GM12892 (cell line): ENCODE measurements around the gene SLC35F1.

ENCODE experiments used
- DNase-seq: peaks from one replicate; pipeline ENCODE4 v3.0.0; 2011; ENCODE audit not compliant: insufficient read length
- FAIRE-seq: peaks from 2 replicates; lab custom pipeline; 2011; peaks lifted over from hg19 to GRCh38; lab: Jason Lieb, UNC
- POLR2A ChIP-seq: IDR thresholded peaks from 2 replicates; pipeline ENCODE4 v1.6.1; 2011; ENCODE audit warnings: low read depth, low read length, control low read depth
- POLR2AphosphoS5 ChIP-seq: IDR thresholded peaks from 2 replicates; pipeline ENCODE4 v1.6.1; 2011; ENCODE audit warnings: low read depth, low read length, control low read depth
- TAF1 ChIP-seq: IDR thresholded peaks from 2 replicates; pipeline ENCODE4 v1.6.1; 2011; ENCODE audit warnings: low read depth, mild to moderate bottlenecking, control low read depth, low read length, borderline replicate concordance

SLC35F1 gene

GRCh38 chr6:118102401-118102800, 195.3 kb downstream of the SLC35F1 start:
- TF ChIP-seq POLR2A, result no peak
- TF ChIP-seq POLR2AphosphoS5, result no peak
- TF ChIP-seq TAF1, result no peak
- FAIRE-seq, result no peak
- DNase-seq, result no peak

- DNase-seq, result no peak
- FAIRE-seq, result no peak
These were observed 196.5 kb downstream of the SLC35F1 start for GRCh38 chr6:118103381-118104146.

DNA sequence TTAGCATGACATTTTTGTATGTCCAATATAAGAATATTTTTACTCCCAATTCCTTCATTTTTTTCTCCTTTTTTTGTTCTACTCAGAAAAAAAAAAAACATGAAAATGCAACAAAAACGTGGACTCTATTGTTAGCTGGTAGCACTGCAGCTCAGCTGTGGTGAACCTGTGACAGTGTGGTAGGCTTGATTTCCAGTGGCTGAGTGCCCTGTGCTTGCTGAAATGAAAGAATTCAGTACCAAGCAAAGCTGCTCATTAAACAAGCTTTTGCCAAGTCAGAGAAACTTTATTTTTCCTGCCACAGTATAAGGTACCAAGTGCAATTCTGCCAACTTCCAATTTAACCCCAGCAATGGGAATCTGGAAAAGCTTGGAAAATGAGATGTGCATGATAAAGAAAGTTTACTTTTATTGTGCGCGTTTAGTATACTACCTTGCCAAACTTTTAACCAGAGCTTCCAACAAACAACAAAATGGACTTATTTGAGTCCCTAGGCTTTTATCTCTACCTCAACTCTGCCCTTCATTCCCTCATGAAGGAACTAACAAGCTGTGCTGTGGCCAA, 215.2 kb downstream of the SLC35F1 start:
- DNase-seq (no peak), FAIRE-seq (no peak)
- TF ChIP-seq TAF1 (no peak), POLR2AphosphoS5 (no peak), POLR2A (no peak)

More at GRCh38 chr6:118103381-118104146, 196.5 kb downstream of the SLC35F1 start:
- TF ChIP-seq POLR2A (no peak), TAF1 (no peak), POLR2AphosphoS5 (no peak)

GRCh38 chr6:118122801-118123200, 215.7 kb downstream of the SLC35F1 start:
- no peak for FAIRE-seq
- no peak for TF ChIP-seq POLR2AphosphoS5
- TF ChIP-seq POLR2A, result no peak
- TF ChIP-seq TAF1, result no peak
- no peak for DNase-seq

GRCh38 chr6:118123503-118124037, 216.5 kb downstream of the SLC35F1 start:
- TF ChIP-seq POLR2AphosphoS5, result no peak
- no peak for TF ChIP-seq TAF1
- TF ChIP-seq POLR2A, result no peak
- FAIRE-seq (no peak), DNase-seq (no peak)

DNA sequence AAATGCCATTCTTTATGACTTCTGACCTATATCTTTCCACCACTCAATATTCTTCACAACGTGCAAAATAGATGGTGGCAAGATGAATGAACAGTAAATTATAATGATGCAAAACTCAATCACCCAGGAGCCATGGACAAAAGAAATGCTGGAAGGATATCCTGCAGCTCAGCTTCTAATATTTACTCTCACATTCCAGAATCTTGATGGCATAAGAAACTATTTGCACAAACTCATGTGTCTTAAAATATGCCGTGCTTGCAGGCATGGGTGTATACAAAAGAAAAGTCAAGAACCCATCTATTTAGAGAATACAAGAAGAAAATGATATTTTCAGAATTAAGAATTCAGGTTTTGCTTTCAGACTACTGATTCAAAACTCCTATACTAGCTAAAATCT, 217.8 kb downstream of the SLC35F1 start:
- FAIRE-seq (no peak), DNase-seq (no peak)
- TF ChIP-seq POLR2A (no peak), POLR2AphosphoS5 (no peak), TAF1 (no peak)

DNA sequence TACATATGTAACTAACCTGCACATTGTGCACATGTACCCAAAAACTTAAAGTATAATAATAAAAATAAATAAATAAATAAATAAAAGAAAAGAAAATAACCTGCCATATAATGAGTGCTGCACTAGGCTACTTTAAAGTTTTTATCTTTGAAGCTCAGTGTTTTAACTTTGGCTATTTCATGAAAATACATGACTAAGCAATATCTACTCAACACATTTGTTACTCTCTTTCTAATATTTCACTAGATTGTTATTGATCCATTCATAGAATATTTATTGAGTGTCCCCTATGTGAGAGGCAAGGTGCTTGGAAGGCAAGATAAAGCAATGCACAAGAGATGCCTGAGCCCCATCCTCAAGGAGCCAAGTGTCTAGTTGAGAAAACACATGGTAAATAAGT, 221.7 kb downstream of the SLC35F1 start:
- FAIRE-seq (no peak), DNase-seq (no peak)
- TF ChIP-seq POLR2AphosphoS5 (no peak), TAF1 (no peak), POLR2A (no peak)

DNA sequence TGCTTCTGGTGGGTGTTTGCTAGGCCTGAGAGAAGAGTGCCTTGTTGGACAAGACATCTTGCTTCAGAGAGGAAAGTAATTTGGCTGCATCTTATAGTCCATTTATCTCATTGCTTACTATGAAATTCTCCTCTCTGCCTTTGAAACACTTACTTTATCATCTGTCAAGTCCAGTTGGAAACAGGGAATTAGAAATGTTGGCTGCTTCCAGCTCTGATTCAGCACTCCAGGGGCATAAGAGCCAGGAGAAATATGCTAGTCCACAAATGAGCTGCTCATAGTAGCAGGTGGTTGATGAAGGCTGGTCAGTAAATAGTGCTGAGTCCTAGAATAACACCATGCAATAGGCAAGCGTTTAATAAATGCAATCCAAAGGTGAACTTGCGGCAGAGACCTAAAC, 227.1 kb downstream of the SLC35F1 start:
- DNase-seq (no peak), FAIRE-seq (no peak)
- TF ChIP-seq TAF1 (no peak), POLR2A (no peak), POLR2AphosphoS5 (no peak)

- no peak for TF ChIP-seq POLR2AphosphoS5
- TF ChIP-seq POLR2A, result no peak
- no peak for TF ChIP-seq TAF1
- no peak for DNase-seq
- no peak for FAIRE-seq
These were observed 227.7 kb downstream of the SLC35F1 start for GRCh38 chr6:118134736-118135135.

- no peak for DNase-seq
- no peak for FAIRE-seq
- no peak for TF ChIP-seq POLR2A
- TF ChIP-seq POLR2AphosphoS5, result no peak
- no peak for TF ChIP-seq TAF1
These were observed 228.3 kb downstream of the SLC35F1 start for GRCh38 chr6:118135371-118135770.

- no peak for FAIRE-seq
- DNase-seq, result no peak
- TF ChIP-seq POLR2A (no peak), POLR2AphosphoS5 (no peak), TAF1 (no peak)
These were observed 234.1 kb downstream of the SLC35F1 start for GRCh38 chr6:118141211-118141610.
